GM23248 (cell line): Measurements from ENCODE around the gene ZRSR2. TPM values are rescaled to one million over a fixed set of nuclear protein-coding genes. Genes with fewer than 3 reads are reported as not detected.
A peak's percentile ranks its signal among the peaks of the same experiment; 100 is the strongest.
"Not testable (repeated sequence)": the region's sequence is repeated elsewhere in the genome, so short reads cannot be mapped to it uniquely, and the experiment has no call there.

Source experiments
- DNase-seq: peaks from one replicate; pipeline ENCODE4 v3.0.0-alpha.2; 2015
- H2AFZ ChIP-seq: fragments of 200-600 bp; sonication (generic); 2 replicates; pipeline ENCODE4 v1.6.1; 2016; ENCODE audit warnings: antibody characterized with exemption
- H3F3A ChIP-seq: fragments of 200-600 bp; sonication (generic); 2 replicates; pipeline ENCODE4 v1.6.1; 2016; ENCODE audit warnings: mild to moderate bottlenecking, antibody characterized with exemption, mixed run types; ENCODE audit not compliant: insufficient read depth
- H3K27ac ChIP-seq: fragments of 200-600 bp; sonication (generic); 2 replicates; pipeline ENCODE4 v1.5.1; 2016; ENCODE audit warnings: mild to moderate bottlenecking
- H3K27me3 ChIP-seq: fragments of 200-600 bp; sonication (generic); replicated peaks from 2 replicates; pipeline ENCODE4 v1.6.1; 2016; ENCODE audit warnings: mild to moderate bottlenecking; ENCODE audit not compliant: insufficient read depth
- H3K36me3 ChIP-seq: fragments of 200-600 bp; sonication (generic); 2 replicates; pipeline ENCODE4 v1.6.1; 2016; ENCODE audit warnings: low read depth, mild to moderate bottlenecking
- H3K4me1 ChIP-seq: fragments of 200-600 bp; sonication (generic); 2 replicates; pipeline ENCODE4 v1.6.1; 2016; ENCODE audit warnings: mild to moderate bottlenecking; ENCODE audit not compliant: insufficient read depth
- H3K4me2 ChIP-seq: fragments of 200-600 bp; sonication (generic); one replicate; pipeline ENCODE4 v1.6.1; 2016; ENCODE audit warnings: mild to moderate bottlenecking; ENCODE audit not compliant: unreplicated experiment
- H3K4me3 ChIP-seq: fragments of 200-600 bp; sonication (generic); 2 replicates; pipeline ENCODE4 v1.5.1; 2016; ENCODE audit warnings: mild to moderate bottlenecking
- H3K79me2 ChIP-seq: fragments of 200-600 bp; sonication (generic); 2 replicates; pipeline ENCODE4 v1.6.1; 2016; ENCODE audit warnings: mild to moderate bottlenecking; ENCODE audit not compliant: insufficient read depth
- H3K9ac ChIP-seq: fragments of 200-600 bp; sonication (generic); 2 replicates; pipeline ENCODE4 v1.6.1; 2016; ENCODE audit warnings: mild to moderate bottlenecking
- H3K9me2 ChIP-seq: fragments of 200-600 bp; sonication (generic); 2 replicates; pipeline ENCODE4 v1.6.1; 2016; ENCODE audit warnings: mixed run types, mild to moderate bottlenecking, moderate library complexity; ENCODE audit not compliant: insufficient read depth
- H3K9me3 ChIP-seq: fragments of 200-600 bp; sonication (generic); one replicate; pipeline ENCODE4 v1.6.1; 2017; ENCODE audit warnings: low read depth
- H4K20me1 ChIP-seq: fragments of 200-600 bp; sonication (generic); 2 replicates; pipeline ENCODE4 v1.6.0; 2016; ENCODE audit not compliant: insufficient read depth
- EZH2 ChIP-seq: fragments of 200-600 bp; sonication (generic); IDR thresholded peaks from 2 replicates; pipeline ENCODE4 v1.6.1; 2018; ENCODE audit warnings: antibody characterized with exemption, mild to moderate bottlenecking; ENCODE audit not compliant: insufficient read depth, poor library complexity, severe bottlenecking
- EZH2phosphoT487 ChIP-seq: fragments of 200-600 bp; sonication (generic); IDR thresholded peaks from 2 replicates; pipeline ENCODE4 v1.6.1; 2018; ENCODE audit warnings: antibody characterized with exemption, moderate library complexity, mild to moderate bottlenecking, low read depth; ENCODE audit not compliant: insufficient read depth
- WGBS, 2 experiments: methylation state at CpG; one replicate each; pipeline ENCODE4 v1.1.6; 2015 to 2017; ENCODE audit warnings: low lambda C conversion rate in 2 of 2, low coverage in 1 of 2; ENCODE audit errors: missing lambda C conversion rate in 2 of 2; 5-methylcytosine and 5-hydroxymethylcytosine counted together
- in situ Hi-C: fragments of 300-500 bp; cut with MboI; formaldehyde crosslinking; loops from 2 replicates; pipeline ENCODE4 v1.15.0; 2020
- polyA plus RNA-seq: library from polyadenylated mRNA; unstranded; fragments of >200 nt; fragmentation: Nextera tagmentation; extraction: Ambion mirVana; gene quantifications from 2 replicates; pipeline ENCODE4 v1.2.1, GENCODE V29; 2016
- total RNA-seq: library from RNA; depleted of rRNA; stranded (reverse); fragments of >200 nt; shearing (Covaris generic); gene quantifications from 2 replicates; pipeline ENCODE4 v1.2.3, GENCODE V29; 2014; rRNA removed

Gene ZRSR2
- total RNA-seq (1.4 and 4.1 TPM in 2 replicates), polyA plus RNA-seq (5.3 and 9.9 TPM in 2 replicates)

GRCh38 chrX:15789979-15790768 is at the start of gene ZRSR2:
Gene ZRSR2, plus strand, starts transcription at chrX:15790484. Its CDS starts 12 bp downstream, at chrX:15790496.
- Histone ChIP-seq H3K4me2 (peak within 1 kb of the TSS; percentile 91), H3K4me3 (peak within 1 kb of the TSS; percentile 88), H3K27me3 (no peaks in the 10 kb centered on the region), H3K27ac (peak within 1 kb of the TSS; percentile 77), H3K9me3 (no peaks in the 10 kb centered on the region), H4K20me1 (no peaks in the 10 kb centered on the region), H3K36me3 (no peaks in the 10 kb centered on the region), H2AFZ (peak within 1 kb of the TSS; percentile 96), H3K9ac (peak within 1 kb of the TSS; percentile 84), H3K9me2 (no peaks in the 10 kb centered on the region), H3K79me2 (peaks cover 12% of the 10 kb centered on the region), H3K4me1 (no peaks in the 10 kb centered on the region), H3F3A (no peaks in the 10 kb centered on the region)
- peak; percentile 86 for DNase-seq
- 1 to 3% methylated on average over 36 to 46 of the region's 55 CpGs for WGBS, 2 experiments
- in situ Hi-C loops: no loop called here
- TF ChIP-seq EZH2phosphoT487 (no peak), EZH2 (no peak)

GRCh38 chrX:15744181-15744867 is 46.0 kb upstream of the ZRSR2 start:
- H3K36me3 ChIP-seq: no peaks in the 10 kb centered on the region
- no peaks in the 10 kb centered on the region for H3K9me3 ChIP-seq
- no peak for TF ChIP-seq EZH2phosphoT487
- no peak overlapping the region for H3K4me3 ChIP-seq
- no peaks in the 10 kb centered on the region for H4K20me1 ChIP-seq
- in situ Hi-C loops: no loop called here
- peaks cover 5% of the 10 kb centered on the region; the same call in 1 of the 2 replicates for H3F3A ChIP-seq
- no peak overlapping the region for H2AFZ ChIP-seq
- WGBS, 2 experiments: 91 to 92% methylated on average over 8 to 9 of the region's 9 CpGs
- no peak for DNase-seq
- H3K9me2 ChIP-seq: no peaks in the 10 kb centered on the region
- no peak overlapping the region for H3K9ac ChIP-seq
- H3K79me2 ChIP-seq: no peaks in the 10 kb centered on the region
- no peaks in the 10 kb centered on the region for H3K27me3 ChIP-seq
- H3K4me1 ChIP-seq: peaks cover 3% of the 10 kb centered on the region
- H3K27ac ChIP-seq: no peak overlapping the region
- H3K4me2 ChIP-seq: no peak overlapping the region

- 93 to 97% methylated on average over 4 of the region's 4 CpGs for WGBS, 2 experiments
- no peak overlapping the region for H2AFZ ChIP-seq
- H3F3A ChIP-seq: peaks cover 14% of the 10 kb centered on the region
- H3K4me2 ChIP-seq: no peak overlapping the region
- peak; percentile 29 for DNase-seq
- H3K36me3 ChIP-seq: no peaks in the 10 kb centered on the region
- no peaks in the 10 kb centered on the region for H4K20me1 ChIP-seq
- no peak overlapping the region for H3K4me3 ChIP-seq
- H3K27me3 ChIP-seq: no peaks in the 10 kb centered on the region
- no peak for TF ChIP-seq EZH2phosphoT487
- no peak for TF ChIP-seq EZH2
- no peaks in the 10 kb centered on the region for H3K79me2 ChIP-seq
- in situ Hi-C loops: no loop called here
- no peaks in the 10 kb centered on the region for H3K9me2 ChIP-seq
- no peaks in the 10 kb centered on the region for H3K9me3 ChIP-seq
- peaks cover 12% of the 10 kb centered on the region for H3K4me1 ChIP-seq
- no peak overlapping the region for H3K27ac ChIP-seq
- H3K9ac ChIP-seq: no peak overlapping the region
Observed at GRCh38 chrX:15745179-15745578, 45.1 kb upstream of the ZRSR2 start.

GRCh38 chrX:15746651-15747050 is 43.6 kb upstream of the ZRSR2 start:
- H3K27ac ChIP-seq, H3K4me2 ChIP-seq, H3K4me3 ChIP-seq, H3K9ac ChIP-seq, H2AFZ ChIP-seq, H3K79me2 ChIP-seq, H3K27me3 ChIP-seq, H3K36me3 ChIP-seq, H3K9me2 ChIP-seq, H3K9me3 ChIP-seq, H4K20me1 ChIP-seq, in situ Hi-C loops, DNase-seq: not testable (repeated sequence)
- Histone ChIP-seq H3K4me1 (peaks cover 27% of the 10 kb centered on the region), H3F3A (peaks cover 27% of the 10 kb centered on the region)
- 97 to 98% methylated on average over 5 to 6 of the region's 6 CpGs for WGBS, 2 experiments
